Mucosa of stomach (tissue), 1 donor: ENCODE results near the gene CLMN.

Experiments
- H3K27me3 ChIP-seq: one replicate; pipeline ENCODE4 v1.7.0; 2013; ENCODE audit warnings: mild to moderate bottlenecking, low read length; ENCODE audit not compliant: control insufficient read depth, insufficient read depth
- H3K36me3 ChIP-seq: one replicate; pipeline ENCODE4 v1.7.0; 2013; ENCODE audit warnings: low read length; ENCODE audit not compliant: control insufficient read depth, insufficient read depth
- H3K4me1 ChIP-seq: one replicate; pipeline ENCODE4 v1.7.0; 2013; ENCODE audit warnings: mild to moderate bottlenecking, low read length; ENCODE audit not compliant: control insufficient read depth, insufficient read depth
- H3K4me3 ChIP-seq: one replicate; pipeline ENCODE4 v1.7.0; 2013; ENCODE audit warnings: low read length
- H3K9ac ChIP-seq: one replicate; pipeline ENCODE4 v1.7.0; 2013; ENCODE audit warnings: mild to moderate bottlenecking, low read length, moderate library complexity
- H3K9me3 ChIP-seq: one replicate; pipeline ENCODE4 v1.7.0; 2013; ENCODE audit warnings: mild to moderate bottlenecking, low read length, moderate library complexity; ENCODE audit not compliant: control insufficient read depth
- donor health status: Pancreatic carcinoma.

Gene CLMN, protein sequence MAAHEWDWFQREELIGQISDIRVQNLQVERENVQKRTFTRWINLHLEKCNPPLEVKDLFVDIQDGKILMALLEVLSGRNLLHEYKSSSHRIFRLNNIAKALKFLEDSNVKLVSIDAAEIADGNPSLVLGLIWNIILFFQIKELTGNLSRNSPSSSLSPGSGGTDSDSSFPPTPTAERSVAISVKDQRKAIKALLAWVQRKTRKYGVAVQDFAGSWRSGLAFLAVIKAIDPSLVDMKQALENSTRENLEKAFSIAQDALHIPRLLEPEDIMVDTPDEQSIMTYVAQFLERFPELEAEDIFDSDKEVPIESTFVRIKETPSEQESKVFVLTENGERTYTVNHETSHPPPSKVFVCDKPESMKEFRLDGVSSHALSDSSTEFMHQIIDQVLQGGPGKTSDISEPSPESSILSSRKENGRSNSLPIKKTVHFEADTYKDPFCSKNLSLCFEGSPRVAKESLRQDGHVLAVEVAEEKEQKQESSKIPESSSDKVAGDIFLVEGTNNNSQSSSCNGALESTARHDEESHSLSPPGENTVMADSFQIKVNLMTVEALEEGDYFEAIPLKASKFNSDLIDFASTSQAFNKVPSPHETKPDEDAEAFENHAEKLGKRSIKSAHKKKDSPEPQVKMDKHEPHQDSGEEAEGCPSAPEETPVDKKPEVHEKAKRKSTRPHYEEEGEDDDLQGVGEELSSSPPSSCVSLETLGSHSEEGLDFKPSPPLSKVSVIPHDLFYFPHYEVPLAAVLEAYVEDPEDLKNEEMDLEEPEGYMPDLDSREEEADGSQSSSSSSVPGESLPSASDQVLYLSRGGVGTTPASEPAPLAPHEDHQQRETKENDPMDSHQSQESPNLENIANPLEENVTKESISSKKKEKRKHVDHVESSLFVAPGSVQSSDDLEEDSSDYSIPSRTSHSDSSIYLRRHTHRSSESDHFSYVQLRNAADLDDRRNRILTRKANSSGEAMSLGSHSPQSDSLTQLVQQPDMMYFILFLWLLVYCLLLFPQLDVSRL

DNA sequence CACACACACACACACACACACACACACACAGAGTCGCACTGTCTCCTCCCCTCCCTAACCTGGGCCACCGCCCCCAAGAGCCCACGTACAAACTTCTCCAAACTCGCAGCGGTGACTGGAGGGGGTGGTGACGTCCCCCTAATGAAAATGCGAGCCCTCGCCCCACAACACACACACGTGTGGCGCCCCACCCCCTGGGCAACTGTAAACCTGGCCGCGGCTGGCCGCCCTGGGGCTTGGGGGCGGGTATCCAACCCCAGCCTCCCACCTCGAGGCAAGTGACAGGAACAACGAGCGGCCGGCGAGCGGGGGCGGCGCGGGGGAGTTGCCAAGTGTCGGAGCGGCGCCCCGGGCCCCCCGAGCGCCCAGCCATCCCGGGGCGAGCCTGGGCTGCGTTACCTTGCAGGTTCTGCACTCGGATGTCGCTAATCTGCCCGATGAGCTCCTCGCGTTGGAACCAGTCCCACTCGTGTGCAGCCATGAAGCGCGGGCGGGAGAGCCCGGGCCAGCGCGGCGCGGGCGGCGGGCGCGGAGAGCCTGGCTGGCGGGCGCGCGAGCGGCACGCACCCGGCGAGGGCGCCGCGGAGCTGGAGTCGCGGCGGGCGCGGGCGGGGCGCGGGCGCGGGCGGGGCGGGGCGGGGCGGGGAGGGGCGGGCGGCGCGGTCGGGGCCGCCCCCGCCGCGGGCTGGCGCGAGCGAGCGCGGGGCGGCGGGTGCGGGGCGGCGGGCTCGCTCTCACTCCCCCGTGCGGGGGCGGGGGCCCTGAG is at the start of gene CLMN:
TSS of gene CLMN (minus strand) at position 597 of the 766 bp plus-strand sequence. CDS start at position 481, 116 bp downstream.
- no peaks in the 10 kb centered on the region for H3K9me3 ChIP-seq
- H3K4me1 ChIP-seq, result peaks cover 46% of the 10 kb centered on the region
- peak within 1 kb of the TSS; percentile 62 for H3K4me3 ChIP-seq
- peak within 1 kb of the TSS; percentile 79 for H3K9ac ChIP-seq
- H3K36me3 ChIP-seq, result no peaks in the 10 kb centered on the region
- H3K27me3 ChIP-seq, result no peaks in the 10 kb centered on the region

DNA sequence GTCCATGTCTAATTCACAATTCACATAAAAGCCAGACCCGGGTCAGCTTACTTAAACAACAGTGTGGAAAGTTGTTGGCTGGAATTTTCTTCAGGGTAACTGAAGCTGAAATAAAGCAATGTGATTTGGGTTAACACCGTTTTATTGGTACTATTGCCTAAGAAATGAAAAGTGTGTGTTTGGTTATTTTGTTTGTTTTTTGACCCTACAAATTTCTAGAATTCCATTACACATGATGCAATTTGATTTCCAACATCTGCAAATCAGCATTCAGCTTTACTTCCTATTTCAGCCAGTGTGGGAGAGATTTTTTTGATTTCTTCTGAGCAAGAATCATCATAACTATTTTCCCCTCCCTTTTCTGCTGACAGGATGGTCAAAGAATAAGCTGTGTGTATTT is 45.7 kb upstream of the CLMN start:
- Histone ChIP-seq H3K27me3 (no peaks in the 10 kb centered on the region), H3K9ac (no peak overlapping the region), H3K36me3 (no peaks in the 10 kb centered on the region), H3K4me1 (peaks cover 27% of the 10 kb centered on the region), H3K4me3 (no peak overlapping the region), H3K9me3 (no peaks in the 10 kb centered on the region)

DNA sequence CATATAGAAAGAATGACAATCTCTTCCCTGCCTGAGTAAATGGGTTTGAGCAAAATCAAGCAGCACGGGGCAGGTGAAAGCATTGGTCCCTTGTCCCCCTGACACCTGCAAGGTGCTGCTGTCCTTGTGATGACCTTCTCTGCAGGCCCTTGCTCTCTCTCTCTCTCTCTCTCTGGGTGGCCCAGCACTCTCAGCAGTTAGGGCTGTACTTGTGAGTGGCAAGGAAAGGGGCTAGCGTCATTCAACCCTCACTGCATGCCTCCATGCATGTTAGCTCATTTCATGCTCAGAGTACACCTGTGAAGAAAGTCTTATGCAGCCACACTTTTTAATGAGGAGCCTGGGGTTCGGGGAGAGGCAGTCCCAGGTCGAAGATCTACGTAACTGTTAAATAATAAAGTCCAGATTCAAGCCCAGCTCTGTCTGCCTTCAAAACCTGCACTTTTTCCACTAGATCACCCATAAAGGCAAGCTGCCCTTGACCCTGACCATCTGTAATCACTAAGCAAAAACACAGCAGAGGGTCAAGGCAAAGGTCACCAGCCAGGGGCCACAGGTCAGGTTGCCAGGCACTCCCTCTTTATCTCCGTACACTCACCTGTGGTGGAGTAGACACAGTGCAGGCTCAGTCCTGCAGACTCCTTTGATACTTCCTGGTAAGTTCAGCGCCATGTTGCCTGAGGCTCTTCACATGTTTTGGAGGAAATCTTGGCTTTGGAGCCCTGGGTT is 44.9 kb upstream of the CLMN start:
- Histone ChIP-seq H3K4me1 (peaks cover 35% of the 10 kb centered on the region), H3K9ac (no peak overlapping the region), H3K36me3 (no peaks in the 10 kb centered on the region), H3K9me3 (no peaks in the 10 kb centered on the region), H3K27me3 (no peaks in the 10 kb centered on the region), H3K4me3 (no peak overlapping the region)

DNA sequence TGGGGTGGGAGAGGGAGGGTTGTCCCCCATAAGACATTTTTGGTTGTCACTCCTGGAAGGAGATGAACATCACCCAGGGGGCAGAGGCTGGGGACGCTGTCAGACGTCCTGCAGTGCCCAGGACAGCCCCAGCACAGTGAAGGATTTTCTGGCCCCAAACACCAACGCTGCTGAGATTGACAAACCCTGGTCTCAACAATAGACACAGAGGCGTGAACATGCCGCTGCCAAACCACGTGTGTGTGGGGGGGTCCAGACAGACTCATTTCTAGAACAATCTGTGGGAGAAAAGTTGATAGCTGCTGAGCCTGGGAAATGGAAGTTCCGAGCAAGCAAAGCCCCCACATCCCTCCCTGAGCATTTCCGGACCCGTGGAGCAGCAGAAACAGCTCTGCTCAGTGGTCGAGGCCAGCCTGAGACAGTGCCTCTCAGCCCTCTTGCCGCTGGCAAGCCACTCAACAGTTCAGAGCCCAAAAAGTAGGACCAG is 43.8 kb upstream of the CLMN start:
- Histone ChIP-seq H3K27me3 (no peaks in the 10 kb centered on the region), H3K4me1 (peaks cover 35% of the 10 kb centered on the region), H3K4me3 (no peak overlapping the region), H3K36me3 (no peaks in the 10 kb centered on the region), H3K9me3 (no peaks in the 10 kb centered on the region), H3K9ac (no peak overlapping the region)

DNA sequence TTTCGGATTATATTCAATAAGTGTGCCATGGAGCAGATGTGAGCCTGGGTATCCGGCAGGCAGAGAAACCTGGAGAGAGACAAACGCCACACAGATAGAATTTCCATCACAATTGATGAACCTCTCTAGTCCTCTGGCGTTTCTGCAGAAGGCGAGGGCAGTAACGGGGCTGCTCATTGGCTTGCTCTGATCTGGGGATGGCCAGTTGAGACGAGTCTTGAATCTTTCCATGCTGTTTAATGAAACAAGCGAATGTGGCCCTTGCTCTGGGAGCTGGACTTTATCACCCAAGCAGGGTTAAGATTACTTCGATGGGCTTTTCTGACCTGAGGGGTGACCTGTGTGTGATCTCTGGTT is 42.4 kb upstream of the CLMN start:
- no peak overlapping the region for H3K4me3 ChIP-seq
- peaks cover 32% of the 10 kb centered on the region for H3K4me1 ChIP-seq
- H3K36me3 ChIP-seq, result no peaks in the 10 kb centered on the region
- no peaks in the 10 kb centered on the region for H3K9me3 ChIP-seq
- no peak overlapping the region for H3K9ac ChIP-seq
- H3K27me3 ChIP-seq, result no peaks in the 10 kb centered on the region

DNA sequence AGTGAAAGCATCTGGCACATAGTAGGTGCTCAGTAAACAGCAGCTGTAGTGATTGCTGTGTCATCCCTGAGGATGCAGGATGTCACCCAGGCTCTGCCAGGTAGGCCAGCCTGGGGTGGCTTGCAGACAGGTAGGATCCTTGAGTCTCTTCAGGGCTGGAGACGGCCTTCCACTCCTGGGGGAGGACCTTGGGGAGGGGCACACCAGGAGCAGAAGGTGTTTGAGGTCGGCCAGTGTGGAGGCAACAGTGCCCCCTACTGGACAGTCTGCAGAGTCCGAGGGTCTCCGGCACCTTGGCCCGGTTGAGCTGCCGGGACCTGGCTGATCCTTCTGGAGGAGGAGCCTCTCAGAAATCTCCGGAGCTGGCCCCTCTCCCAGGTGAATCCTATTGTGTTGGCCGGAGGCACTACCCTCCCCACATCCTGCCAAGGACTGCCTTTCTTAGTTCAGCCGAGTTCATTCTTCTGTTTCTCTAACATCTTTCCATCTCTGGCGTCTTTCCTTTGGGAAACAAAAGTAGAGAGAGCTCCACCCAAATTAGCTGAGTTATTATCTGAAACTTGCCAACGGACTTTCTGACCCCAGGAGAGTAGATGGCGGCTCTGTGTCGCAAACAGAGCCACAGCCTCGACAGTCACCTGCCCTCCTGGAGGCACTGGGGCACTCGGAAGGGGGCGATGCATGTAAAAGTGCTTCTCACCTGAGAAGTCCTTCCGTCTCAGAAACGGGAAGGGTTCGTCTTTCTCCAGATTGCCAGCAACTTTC is 41.8 kb upstream of the CLMN start:
- Histone ChIP-seq H3K9me3 (no peaks in the 10 kb centered on the region), H3K9ac (no peak overlapping the region), H3K4me1 (peaks cover 32% of the 10 kb centered on the region), H3K36me3 (no peaks in the 10 kb centered on the region), H3K27me3 (no peaks in the 10 kb centered on the region), H3K4me3 (no peak overlapping the region)

DNA sequence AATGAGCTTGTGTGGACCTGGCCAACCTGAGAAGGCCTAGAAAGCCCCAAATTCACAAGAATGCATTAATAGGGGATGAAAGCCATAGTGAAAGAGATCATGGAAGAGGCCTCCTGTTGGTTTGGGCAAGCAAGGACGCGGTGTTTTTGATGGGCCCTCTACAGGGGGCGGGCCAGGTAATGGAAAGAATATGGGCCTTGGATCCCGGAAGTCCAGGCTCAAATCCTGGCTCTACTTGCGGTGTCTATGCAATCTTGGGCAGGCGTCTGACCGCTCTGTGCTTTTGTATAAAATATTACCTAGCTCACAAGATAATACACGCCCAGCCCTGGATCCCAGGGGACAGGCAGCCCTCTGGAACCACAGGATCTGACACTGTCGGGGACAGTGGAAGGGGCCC is 41.1 kb upstream of the CLMN start:
- H3K4me1 ChIP-seq, result peaks cover 32% of the 10 kb centered on the region
- H3K27me3 ChIP-seq, result no peaks in the 10 kb centered on the region
- H3K4me3 ChIP-seq, result no peak overlapping the region
- H3K9me3 ChIP-seq, result no peaks in the 10 kb centered on the region
- no peak overlapping the region for H3K9ac ChIP-seq
- H3K36me3 ChIP-seq, result no peaks in the 10 kb centered on the region

DNA sequence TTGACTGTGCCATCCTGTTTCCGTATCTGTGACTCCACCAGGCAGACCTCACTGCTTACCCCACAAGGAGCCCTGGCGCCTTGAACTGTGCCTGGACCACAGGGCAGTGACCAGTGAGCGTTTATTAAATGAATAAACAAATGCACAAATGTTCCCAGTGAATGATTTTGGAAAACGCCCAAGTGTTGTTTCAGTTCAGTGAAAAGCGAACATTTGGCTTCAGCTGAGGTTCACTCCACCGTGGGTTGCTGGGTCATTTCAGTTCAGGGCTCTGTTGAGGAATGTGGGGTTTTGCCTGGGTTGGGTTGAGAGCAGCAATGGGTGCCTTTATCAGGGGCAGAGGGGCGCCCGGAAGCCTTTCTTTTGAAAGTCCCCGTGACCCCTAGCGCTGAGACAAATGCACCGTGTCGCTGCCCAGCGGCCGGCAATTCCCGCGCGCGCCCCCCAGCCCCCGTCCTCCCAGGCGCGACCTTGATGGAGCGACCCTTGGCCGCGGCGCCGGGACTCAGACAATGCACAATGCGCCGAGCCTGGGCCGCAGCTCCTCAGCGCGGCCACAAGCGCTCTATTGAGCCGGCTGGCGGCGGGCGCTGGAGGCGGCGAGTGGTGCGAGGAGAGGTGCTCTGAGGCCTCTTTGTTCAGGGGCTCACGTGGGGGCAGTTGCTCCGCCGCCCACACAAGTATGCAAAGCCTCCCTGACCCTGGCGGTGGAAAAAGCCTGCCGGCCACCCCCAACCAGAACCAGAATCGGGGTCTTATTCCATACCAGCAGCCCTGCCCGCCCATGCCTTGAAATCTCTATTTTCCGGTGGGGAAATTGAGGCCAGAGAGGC is 40.5 kb upstream of the CLMN start:
- H3K36me3 ChIP-seq, result no peaks in the 10 kb centered on the region
- H3K4me1 ChIP-seq, result peaks cover 31% of the 10 kb centered on the region
- H3K9me3 ChIP-seq, result no peaks in the 10 kb centered on the region
- peak overlapping the region; percentile 44 for H3K9ac ChIP-seq
- no peak overlapping the region for H3K4me3 ChIP-seq
- no peaks in the 10 kb centered on the region for H3K27me3 ChIP-seq

DNA sequence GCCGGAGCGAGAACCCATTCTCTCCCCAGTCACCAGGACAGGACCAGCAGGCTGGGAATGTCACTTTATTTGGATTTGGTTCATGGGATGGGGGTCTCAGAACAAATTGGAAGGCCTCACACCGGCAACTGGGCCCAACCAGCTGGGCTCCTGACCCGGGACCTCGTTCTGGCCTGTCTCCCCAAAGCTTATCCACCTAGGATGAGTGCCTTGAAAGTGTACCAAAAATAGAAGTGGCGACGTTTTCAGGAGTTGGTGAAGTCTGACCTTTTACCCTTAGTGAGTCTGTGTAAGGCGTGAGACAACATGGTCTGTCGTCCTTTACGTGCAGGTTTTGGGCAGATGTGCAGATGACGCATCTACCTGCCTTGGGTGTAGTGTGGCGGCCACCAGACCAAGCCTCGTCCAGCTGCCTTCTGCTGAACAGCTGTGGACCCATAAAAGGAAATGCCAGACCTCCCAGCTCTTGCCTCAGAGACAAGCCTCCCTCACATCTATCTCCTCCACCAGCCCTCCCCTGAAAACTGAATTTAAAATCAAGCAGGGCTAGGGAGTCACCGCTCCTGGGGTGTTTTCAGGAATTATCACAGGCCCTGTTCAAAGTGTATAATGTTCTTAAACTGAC is 36.6 kb upstream of the CLMN start:
- H3K27me3 ChIP-seq, result no peaks in the 10 kb centered on the region
- no peaks in the 10 kb centered on the region for H3K36me3 ChIP-seq
- H3K9me3 ChIP-seq, result no peaks in the 10 kb centered on the region
- H3K9ac ChIP-seq, result no peak overlapping the region
- peaks cover 17% of the 10 kb centered on the region for H3K4me1 ChIP-seq
- H3K4me3 ChIP-seq, result no peak overlapping the region

DNA sequence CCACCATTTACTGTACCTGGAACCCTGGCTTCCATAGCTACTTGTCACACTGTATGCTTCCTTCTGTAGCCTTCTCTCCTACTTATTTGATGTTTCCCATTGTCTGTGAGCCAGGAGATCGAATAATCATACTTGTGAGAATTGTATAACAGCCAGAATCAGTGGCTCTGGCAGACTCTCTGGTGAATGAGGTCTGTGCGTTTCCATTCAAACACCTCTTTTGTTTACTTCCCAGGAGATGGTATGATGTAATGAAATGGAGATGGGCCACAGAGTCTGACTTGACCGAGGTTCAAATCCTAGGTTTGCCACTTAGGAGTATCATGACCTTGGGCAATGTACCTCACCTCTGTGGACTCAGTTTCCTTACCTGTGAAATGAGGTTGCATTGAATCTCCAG is 35.7 kb upstream of the CLMN start:
- H3K27me3 ChIP-seq, result no peaks in the 10 kb centered on the region

More for the DNA sequence above, 35.7 kb upstream of the CLMN start:
- Histone ChIP-seq H3K9ac (no peak overlapping the region), H3K9me3 (no peaks in the 10 kb centered on the region), H3K4me1 (peaks cover 8% of the 10 kb centered on the region), H3K4me3 (no peak overlapping the region), H3K36me3 (no peaks in the 10 kb centered on the region)
